ENCODE data around the gene PRKAA2.

- TF ChIP-seq CTCF (IDR thresholded peaks at IDR 0.05; ENCODE audit: borderline replicate concordance, extremely low read depth, low read length, poor library complexity, severe bottlenecking) = no peak
- TF ChIP-seq EZH2 (IDR thresholded peaks at IDR 0.05; ENCODE audit: borderline replicate concordance, low read depth, low read length, severe bottlenecking) = no peak
These were observed 9.2 kb downstream of the PRKAA2 start for GRCh38 chr1:56654126-56654923.
